Kidney epithelial cell (primary cell): Measurements from ENCODE around the gene LRRTM2. TPM values are rescaled to one million over a fixed set of nuclear protein-coding genes. Genes with fewer than 3 reads are reported as not detected.
A peak's percentile ranks its signal among the peaks of the same experiment; 100 is the strongest.

Source experiments
- DNase-seq: peaks from one replicate; pipeline ENCODE4 v3.0.0-alpha.2; 2010; ENCODE audit warnings: low read depth
- H3K27me3 ChIP-seq: 2 replicates; pipeline ENCODE4 v1.6.0; 2011; ENCODE audit warnings: low read length; ENCODE audit not compliant: control insufficient read depth, insufficient read depth
- H3K36me3 ChIP-seq: 2 replicates; pipeline ENCODE4 v1.5.1; 2011; ENCODE audit warnings: low read length; ENCODE audit not compliant: control insufficient read depth, insufficient read depth
- H3K4me3 ChIP-seq: 2 replicates; pipeline ENCODE4 v1.5.1; 2011; ENCODE audit warnings: low read depth, mild to moderate bottlenecking, control low read depth, low read length
- CTCF ChIP-seq: IDR thresholded peaks from 2 replicates; pipeline ENCODE4 v1.5.1; 2011; ENCODE audit warnings: mild to moderate bottlenecking, moderate library complexity, low read length, control low read depth, inconsistent platforms; ENCODE audit not compliant: insufficient read depth, poor library complexity, severe bottlenecking
- total RNA-seq: library from RNA; depleted of rRNA; stranded (reverse); fragments of >200 nt; gene quantifications from 2 replicates; pipeline ENCODE4 v1.2.3, GENCODE V29; 2015

Gene LRRTM2
- total RNA-seq, 1 donor from 2014 or later: 0.25 TPM

GRCh38 chr5:138913773-138914172 is 38.6 kb upstream of the LRRTM2 start:
- H3K27me3 ChIP-seq: no peaks in the 10 kb centered on the region
- H3K4me3 ChIP-seq: no peak overlapping the region
- no peak for TF ChIP-seq CTCF
- DNase-seq: no peak
- no peaks in the 10 kb centered on the region for H3K36me3 ChIP-seq

DNA sequence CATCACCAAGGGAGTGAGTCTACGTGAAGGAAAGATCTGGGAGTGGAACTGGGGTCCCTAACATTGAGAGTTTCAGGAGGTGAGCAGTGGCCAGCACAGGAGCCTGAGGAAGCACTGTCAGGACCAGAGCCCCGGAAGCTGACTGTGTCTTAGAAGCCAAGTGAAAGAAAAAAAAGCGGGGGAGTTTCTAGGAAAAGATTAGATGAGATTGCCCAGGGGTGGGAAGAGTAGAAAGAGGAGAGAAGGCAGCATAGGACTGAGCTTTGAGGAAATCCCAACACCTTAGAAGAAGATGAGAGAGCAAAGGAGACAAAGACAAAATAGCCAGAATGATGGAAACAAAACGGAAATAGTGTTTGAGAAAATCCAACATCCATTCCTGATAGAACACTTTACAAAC is 37.0 kb upstream of the LRRTM2 start:
- no peaks in the 10 kb centered on the region for H3K27me3 ChIP-seq
- no peak for TF ChIP-seq CTCF
- no peak overlapping the region for H3K4me3 ChIP-seq
- no peaks in the 10 kb centered on the region for H3K36me3 ChIP-seq
- no peak for DNase-seq

GRCh38 chr5:138911441-138911840 is 36.3 kb upstream of the LRRTM2 start:
- no peaks in the 10 kb centered on the region for H3K36me3 ChIP-seq
- no peak for DNase-seq
- no peak for TF ChIP-seq CTCF

GRCh38 chr5:138910546-138911185 is 35.5 kb upstream of the LRRTM2 start:
- no peak overlapping the region for H3K4me3 ChIP-seq
- peaks cover 1% of the 10 kb centered on the region for H3K36me3 ChIP-seq
- H3K27me3 ChIP-seq: no peaks in the 10 kb centered on the region
- TF ChIP-seq CTCF: no peak
- DNase-seq: no peak

More at GRCh38 chr5:138911441-138911840, 36.3 kb upstream of the LRRTM2 start:
- Histone ChIP-seq H3K4me3 (no peak overlapping the region), H3K27me3 (no peaks in the 10 kb centered on the region)

DNA sequence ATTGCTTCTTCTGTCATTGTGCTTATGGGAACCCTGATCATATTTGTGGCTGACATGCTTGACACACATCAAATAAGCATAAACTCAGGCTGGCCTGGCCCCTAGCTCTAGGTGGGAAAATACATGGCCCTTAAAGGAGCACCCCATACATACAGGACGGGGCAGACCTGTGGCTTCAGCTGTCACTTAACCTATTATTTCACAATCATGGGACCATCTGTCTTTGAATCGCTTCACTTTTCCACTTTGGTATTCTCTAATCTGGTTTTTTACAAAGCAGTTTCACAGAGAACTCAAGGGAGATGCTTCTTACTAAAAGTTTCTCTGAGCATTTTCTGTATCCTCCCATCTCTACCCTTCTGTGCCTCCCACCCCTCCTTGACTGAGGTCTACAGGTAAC is 34.6 kb upstream of the LRRTM2 start:
- Histone ChIP-seq H3K27me3 (no peaks in the 10 kb centered on the region), H3K36me3 (peaks cover 1% of the 10 kb centered on the region), H3K4me3 (no peak overlapping the region)
- no peak for TF ChIP-seq CTCF
- no peak for DNase-seq

DNA sequence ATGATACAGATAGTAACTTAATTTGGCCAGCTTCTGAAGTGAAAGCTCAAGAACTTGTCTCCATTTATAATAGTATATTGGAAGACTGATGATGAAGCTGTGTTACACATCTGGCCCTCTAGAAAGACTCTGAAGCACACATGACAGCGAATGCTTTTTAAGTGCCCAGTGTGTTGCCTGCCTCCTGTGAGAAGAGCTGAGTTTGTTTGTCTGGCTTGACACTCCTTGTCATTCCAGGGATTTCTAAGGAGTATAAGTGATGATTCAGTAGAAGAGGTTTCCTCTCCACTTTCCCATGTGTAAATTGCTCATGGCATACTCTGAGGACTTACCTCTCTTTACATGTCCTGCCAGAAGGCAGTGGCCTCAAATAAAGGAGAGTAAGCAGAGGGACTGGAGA is 30.4 kb upstream of the LRRTM2 start:
- H3K4me3 ChIP-seq: no peak overlapping the region
- peaks cover 1% of the 10 kb centered on the region for H3K36me3 ChIP-seq
- TF ChIP-seq CTCF: no peak
- DNase-seq: peak; percentile 77
- H3K27me3 ChIP-seq: no peaks in the 10 kb centered on the region
